ENCODE results near the gene SUGCT. TPM values are rescaled to one million over a fixed set of nuclear protein-coding genes. Genes with fewer than 3 reads are reported as not detected.
"Not testable (repeated sequence)": the region's sequence is repeated elsewhere in the genome, so short reads cannot be mapped to it uniquely, and the experiment has no call there.

The SUGCT gene
- total and polyA plus RNA-seq, 7 donors: 2.4 to 7.3 (median 3.2) TPM

GRCh38 chr7:40167291-40167690 is 32.5 kb downstream of the SUGCT start:
- DNase-seq (no peak), ATAC-seq (no peak)
- Histone ChIP-seq H3K27me3 (ENCODE audit: insufficient read depth in 3 of 3, low read length in 2 of 3) (no peaks in the 10 kb centered on the region), H3K9me3 (no peaks in the 10 kb centered on the region), H3K27ac (no peak overlapping the region), H3K4me3 (no peak overlapping the region), H3K4me1 (no peaks in the 10 kb centered on the region), H3K36me3 (ENCODE audit: insufficient read depth in 1 of 2, low read depth in 1 of 2) (no peaks in the 10 kb centered on the region)
- TF ChIP-seq CTCF (IDR thresholded peaks at IDR 0.05): no peak
- 95 to 98% (median 97%) methylated on average over 3 of the region's 3 CpGs for WGBS, 3 donors
- intact Hi-C loops (cut with DNase I): no loop called here

GRCh38 chr7:40168266-40168665 is 33.5 kb downstream of the SUGCT start:
- H3K27ac ChIP-seq; H3K27me3 ChIP-seq (ENCODE audit: insufficient read depth in 3 of 3, low read length in 2 of 3); ATAC-seq; intact Hi-C loops (cut with DNase I); H3K9me3 ChIP-seq; H3K4me1 ChIP-seq; DNase-seq; H3K4me3 ChIP-seq; H3K36me3 ChIP-seq (ENCODE audit: insufficient read depth in 1 of 2, low read depth in 1 of 2): not testable (repeated sequence)
- WGBS, 3 donors: 93 to 96% (median 95%) methylated on average over 3 of the region's 3 CpGs

- DNase-seq, ATAC-seq: not testable (repeated sequence)
Observed at GRCh38 chr7:40173121-40173520, 38.3 kb downstream of the SUGCT start.

GRCh38 chr7:40175256-40175655 is 40.5 kb downstream of the SUGCT start:
- H3K4me1 ChIP-seq; intact Hi-C loops (cut with DNase I); H3K27ac ChIP-seq; H3K36me3 ChIP-seq (ENCODE audit: insufficient read depth in 1 of 2, low read depth in 1 of 2); H3K4me3 ChIP-seq; H3K9me3 ChIP-seq; H3K27me3 ChIP-seq (ENCODE audit: insufficient read depth in 3 of 3, low read length in 2 of 3); DNase-seq; ATAC-seq: not testable (repeated sequence)
- 93 to 96% (median 93%) methylated on average over 6 of the region's 6 CpGs for WGBS, 3 donors

More at GRCh38 chr7:40173121-40173520, 38.3 kb downstream of the SUGCT start:
- H3K36me3 ChIP-seq (ENCODE audit: insufficient read depth in 1 of 2, low read depth in 1 of 2); H3K27ac ChIP-seq; H3K4me3 ChIP-seq; H3K4me1 ChIP-seq; H3K27me3 ChIP-seq (ENCODE audit: insufficient read depth in 3 of 3, low read length in 2 of 3); intact Hi-C loops (cut with DNase I); H3K9me3 ChIP-seq: not testable (repeated sequence)
- WGBS, 3 donors: 88 to 91% (median 88%) methylated on average over 13 of the region's 13 CpGs

- no peak for TF ChIP-seq CTCF (IDR thresholded peaks at IDR 0.05)
- 89 to 93% (median 91%) methylated on average over 9 of the region's 9 CpGs for WGBS, 3 donors
- Histone ChIP-seq H3K9me3 (no peaks in the 10 kb centered on the region), H3K27me3 (ENCODE audit: insufficient read depth in 3 of 3, low read length in 2 of 3) (no peaks in the 10 kb centered on the region), H3K4me3 (no peak overlapping the region), H3K36me3 (ENCODE audit: insufficient read depth in 1 of 2, low read depth in 1 of 2) (no peaks in the 10 kb centered on the region), H3K4me1 (no peaks in the 10 kb centered on the region), H3K27ac (no peak overlapping the region)
- intact Hi-C loops (cut with DNase I): no loop called here
- DNase-seq (no peak), ATAC-seq (no peak)
Observed at GRCh38 chr7:40175725-40176510, 41.1 kb downstream of the SUGCT start.

GRCh38 chr7:40177071-40177470 is 42.3 kb downstream of the SUGCT start:
- Histone ChIP-seq H3K36me3 (ENCODE audit: insufficient read depth in 1 of 2, low read depth in 1 of 2) (no peaks in the 10 kb centered on the region), H3K27me3 (ENCODE audit: insufficient read depth in 3 of 3, low read length in 2 of 3) (no peaks in the 10 kb centered on the region), H3K4me1 (no peaks in the 10 kb centered on the region), H3K4me3 (no peak overlapping the region), H3K9me3 (no peaks in the 10 kb centered on the region), H3K27ac (no peak overlapping the region)
- WGBS, 3 donors: 75 to 85% (median 75%) methylated on average over 5 of the region's 5 CpGs
- intact Hi-C loops (cut with DNase I): no loop called here
- DNase-seq (no peak), ATAC-seq (no peak)
- TF ChIP-seq CTCF (IDR thresholded peaks at IDR 0.05): no peak
